IPS-NIHi11 (cell line): ENCODE results near the gene DCC.

Experiments
- DNase-seq: peaks from one replicate; pipeline ENCODE4 v3.0.0; 2012; ENCODE audit warnings: mixed read lengths, low spot score

The DCC gene

GRCh38 chr18:52339891-52340371 is at the start of gene DCC:
TSS of gene DCC (plus strand) at chr18:52340197. CDS start at chr18:52340788, 591 bp downstream.
- peak; percentile 55 for DNase-seq

- no peak for DNase-seq
These were observed 29.3 kb upstream of the DCC start for GRCh38 chr18:52310651-52311050.

- no peak for DNase-seq
These were observed 28.7 kb upstream of the DCC start for GRCh38 chr18:52311331-52311730.

- DNase-seq = no peak
These were observed 27.7 kb upstream of the DCC start for GRCh38 chr18:52312346-52312745.

GRCh38 chr18:52313213-52313612 is 26.8 kb upstream of the DCC start:
- no peak for DNase-seq

GRCh38 chr18:52319424-52319983 is 20.5 kb upstream of the DCC start:
- no peak for DNase-seq

GRCh38 chr18:52322307-52322706 is 17.7 kb upstream of the DCC start:
- DNase-seq = no peak

- no peak for DNase-seq
These were observed 16.2 kb upstream of the DCC start for GRCh38 chr18:52323802-52324201.

GRCh38 chr18:52325997-52326396 is 14.0 kb upstream of the DCC start:
- DNase-seq = no peak

- DNase-seq = no peak
These were observed 6.1 kb upstream of the DCC start for GRCh38 chr18:52333860-52334259.

- DNase-seq = no peak
These were observed 5.7 kb upstream of the DCC start for GRCh38 chr18:52334307-52334706.

GRCh38 chr18:52334896-52335295 is 5.1 kb upstream of the DCC start:
- no peak for DNase-seq

- DNase-seq = no peak
These were observed 2.7 kb upstream of the DCC start for GRCh38 chr18:52337276-52337675.

- no peak for DNase-seq
These were observed 557 bp downstream of the DCC start for GRCh38 chr18:52340406-52341102.

- DNase-seq = no peak
These were observed 1.1 kb downstream of the DCC start for GRCh38 chr18:52341103-52341432.

- peak; percentile 22 for DNase-seq
These were observed 1.8 kb downstream of the DCC start for GRCh38 chr18:52341608-52342381.

GRCh38 chr18:52342456-52342855 is 2.5 kb downstream of the DCC start:
- no peak for DNase-seq

GRCh38 chr18:52343138-52343537 is 3.1 kb downstream of the DCC start:
- DNase-seq = no peak

GRCh38 chr18:52343731-52344340 is 3.8 kb downstream of the DCC start:
- DNase-seq = no peak

GRCh38 chr18:52344881-52345280 is 4.9 kb downstream of the DCC start:
- DNase-seq = no peak

GRCh38 chr18:52345428-52345827 is 5.4 kb downstream of the DCC start:
- DNase-seq = no peak

- DNase-seq = peak; percentile 55
These were observed 8.2 kb downstream of the DCC start for GRCh38 chr18:52348209-52348608.

GRCh38 chr18:52349498-52349897 is 9.5 kb downstream of the DCC start:
- no peak for DNase-seq
